HepG2 (cell line): Measurements from ENCODE around the gene A4GNT. TPM values are rescaled to one million over a fixed set of nuclear protein-coding genes. Genes with fewer than 3 reads are reported as not detected.

Experiments used
- FOXP1 ChIP-seq, 2 experiments: fragments of 450-650 bp in 1 of 2; IDR thresholded peaks; 2 replicates each; pipeline ENCODE4 v1.6.1; 2017 to 2018; ENCODE audit warnings: antibody characterized with exemption in 1 of 2
- HOXA7 ChIP-seq: sonication (generic); formaldehyde crosslinking; IDR thresholded peaks from 2 replicates; pipeline ENCODE4 v1.8.1; 2022; ENCODE audit warnings: mild to moderate bottlenecking, missing genetic modification reagents, moderate library complexity
- HOXD1 ChIP-seq: sonication (generic); formaldehyde crosslinking; IDR thresholded peaks from 2 replicates; pipeline ENCODE4 v1.5.0; 2020; ENCODE audit warnings: missing genetic modification reagents
- JDP2 ChIP-seq: sonication (generic); formaldehyde crosslinking; IDR thresholded peaks from 2 replicates; pipeline ENCODE4 v1.8.1; 2022; ENCODE audit warnings: missing genetic modification reagents, borderline replicate concordance
- ZBTB8A ChIP-seq: sonication (generic); formaldehyde crosslinking; IDR thresholded peaks from 2 replicates; pipeline ENCODE4 v1.4.0; 2020; ENCODE audit warnings: mild to moderate bottlenecking, low read depth, missing genetic modification reagents, borderline replicate concordance
- ZNF563 ChIP-seq: sonication (generic); formaldehyde crosslinking; IDR thresholded peaks from 2 replicates; pipeline ENCODE4 v1.8.0; 2022; ENCODE audit warnings: mild to moderate bottlenecking, moderate library complexity, missing genetic modification reagents
- polyA plus RNA-seq, 8 experiments: library from polyadenylated mRNA; depleted of rRNA in 3 of 8; stranded (reverse) in 7 of 8; unstranded in 1 of 8; fragments of >200 nt; fragmentation: Illumina TruSeq in 4 of 8; extraction: Trizol in 4 of 8; gene quantifications; 2 replicates each; pipeline versions ENCODE4 v1.2.1 to v1.2.3, GENCODE V29; 2011 to 2016; ENCODE audit warnings: low read depth in 4 of 8, missing spikeins in 1 of 8, mixed read lengths in 1 of 8; ENCODE audit not compliant: insufficient read depth in 1 of 8
- total RNA-seq, 5 experiments: library from RNA; depleted of rRNA; stranded (reverse); fragments of >200 nt; fragmentation: Illumina TruSeq; extraction: Trizol; gene quantifications; 2 replicates each; pipeline ENCODE4 v1.2.3, GENCODE V29; 2016; ENCODE audit warnings: low read depth in 1 of 5
- TF ChIP-seq, protein P1 (sequence below): sonication (generic); formaldehyde crosslinking; IDR thresholded peaks from 2 replicates; pipeline ENCODE4 v1.4.0; 2020; ENCODE audit warnings: missing genetic modification reagents, borderline replicate concordance
- TF ChIP-seq, protein P2 (sequence below): IDR thresholded peaks from 2 replicates; pipeline ENCODE4 v1.6.1; 2016; ENCODE audit warnings: low read depth, control low read depth
- TF ChIP-seq, protein P3 (sequence below): sonication (generic); formaldehyde crosslinking; IDR thresholded peaks from 2 replicates; pipeline ENCODE4 v1.5.0; 2020; ENCODE audit warnings: missing genetic modification reagents
- TF ChIP-seq, protein P4 (sequence below): fragments of 450-650 bp; IDR thresholded peaks from 2 replicates; pipeline ENCODE4 v1.6.1; 2017
- TF ChIP-seq, protein P5 (sequence below): sonication (generic); formaldehyde crosslinking; IDR thresholded peaks from 2 replicates; pipeline ENCODE4 v1.5.1; 2020; ENCODE audit warnings: missing genetic modification reagents, mild to moderate bottlenecking, borderline replicate concordance
- TF ChIP-seq, protein P6 (sequence below): sonication (generic); formaldehyde crosslinking; IDR thresholded peaks from 2 replicates; pipeline ENCODE4 v1.8.1; 2023; ENCODE audit warnings: mild to moderate bottlenecking, missing genetic modification reagents
- TF ChIP-seq, protein P7 (sequence below): sonication (generic); formaldehyde crosslinking; IDR thresholded peaks from 2 replicates; pipeline ENCODE4 v1.5.1; 2020; ENCODE audit warnings: mild to moderate bottlenecking, moderate library complexity, missing genetic modification reagents

Gene A4GNT
- total and polyA plus RNA-seq, 2 of the 13 experiments (the other 11 are each of a cell fraction or from before 2014, with no cell fraction given), result not detected

DNA sequence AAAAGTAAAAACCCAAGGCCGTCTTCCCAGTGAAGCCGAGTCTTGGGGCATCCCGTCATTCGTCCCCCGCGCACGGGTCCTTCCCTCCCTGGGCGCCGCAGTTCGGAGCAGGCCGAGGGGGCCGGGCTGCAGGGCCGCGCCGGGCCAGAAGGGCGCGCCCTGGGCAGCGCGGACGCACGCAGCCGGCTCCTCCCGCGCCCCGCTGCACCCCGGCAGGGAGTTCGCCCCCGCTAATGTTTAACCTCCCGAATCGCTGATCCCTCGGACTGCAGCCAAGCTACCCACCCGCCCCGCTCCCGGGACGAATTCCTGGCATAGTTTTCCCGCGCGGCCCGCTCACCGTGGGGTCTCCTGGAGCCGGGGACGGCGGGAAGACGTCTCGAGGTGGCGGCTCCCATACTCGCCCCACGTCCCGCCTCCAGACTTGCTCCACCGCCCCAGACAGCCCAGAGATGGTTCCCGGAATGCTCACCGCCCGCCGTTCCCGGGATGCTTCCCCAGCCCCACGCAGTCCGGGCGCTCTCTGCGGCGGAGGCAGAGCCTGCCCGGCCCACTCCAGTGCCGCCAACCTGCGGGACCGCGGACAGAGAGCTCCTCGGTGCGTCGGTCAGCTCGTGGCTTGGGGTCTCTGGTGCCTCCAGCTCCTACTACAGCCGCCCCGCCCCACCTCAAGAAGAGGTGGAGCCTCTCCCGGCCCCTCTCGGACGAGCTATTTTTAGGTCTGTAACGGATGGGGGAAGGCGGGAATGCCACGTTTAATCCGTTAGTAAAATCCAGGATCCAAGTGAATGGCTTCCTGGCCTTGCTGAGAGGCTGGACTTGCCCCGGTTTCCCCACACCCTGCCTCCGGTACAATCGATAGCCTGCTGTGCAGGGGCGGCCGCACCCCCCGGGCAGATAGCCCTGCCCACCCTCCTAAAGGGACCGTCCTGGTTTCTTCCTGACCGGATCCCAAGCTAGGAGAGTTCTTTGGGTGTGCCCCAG, 16.9 kb downstream of the A4GNT start, which contains the start of gene DZIP1L (continued):
- TF ChIP-seq, protein P1, sequence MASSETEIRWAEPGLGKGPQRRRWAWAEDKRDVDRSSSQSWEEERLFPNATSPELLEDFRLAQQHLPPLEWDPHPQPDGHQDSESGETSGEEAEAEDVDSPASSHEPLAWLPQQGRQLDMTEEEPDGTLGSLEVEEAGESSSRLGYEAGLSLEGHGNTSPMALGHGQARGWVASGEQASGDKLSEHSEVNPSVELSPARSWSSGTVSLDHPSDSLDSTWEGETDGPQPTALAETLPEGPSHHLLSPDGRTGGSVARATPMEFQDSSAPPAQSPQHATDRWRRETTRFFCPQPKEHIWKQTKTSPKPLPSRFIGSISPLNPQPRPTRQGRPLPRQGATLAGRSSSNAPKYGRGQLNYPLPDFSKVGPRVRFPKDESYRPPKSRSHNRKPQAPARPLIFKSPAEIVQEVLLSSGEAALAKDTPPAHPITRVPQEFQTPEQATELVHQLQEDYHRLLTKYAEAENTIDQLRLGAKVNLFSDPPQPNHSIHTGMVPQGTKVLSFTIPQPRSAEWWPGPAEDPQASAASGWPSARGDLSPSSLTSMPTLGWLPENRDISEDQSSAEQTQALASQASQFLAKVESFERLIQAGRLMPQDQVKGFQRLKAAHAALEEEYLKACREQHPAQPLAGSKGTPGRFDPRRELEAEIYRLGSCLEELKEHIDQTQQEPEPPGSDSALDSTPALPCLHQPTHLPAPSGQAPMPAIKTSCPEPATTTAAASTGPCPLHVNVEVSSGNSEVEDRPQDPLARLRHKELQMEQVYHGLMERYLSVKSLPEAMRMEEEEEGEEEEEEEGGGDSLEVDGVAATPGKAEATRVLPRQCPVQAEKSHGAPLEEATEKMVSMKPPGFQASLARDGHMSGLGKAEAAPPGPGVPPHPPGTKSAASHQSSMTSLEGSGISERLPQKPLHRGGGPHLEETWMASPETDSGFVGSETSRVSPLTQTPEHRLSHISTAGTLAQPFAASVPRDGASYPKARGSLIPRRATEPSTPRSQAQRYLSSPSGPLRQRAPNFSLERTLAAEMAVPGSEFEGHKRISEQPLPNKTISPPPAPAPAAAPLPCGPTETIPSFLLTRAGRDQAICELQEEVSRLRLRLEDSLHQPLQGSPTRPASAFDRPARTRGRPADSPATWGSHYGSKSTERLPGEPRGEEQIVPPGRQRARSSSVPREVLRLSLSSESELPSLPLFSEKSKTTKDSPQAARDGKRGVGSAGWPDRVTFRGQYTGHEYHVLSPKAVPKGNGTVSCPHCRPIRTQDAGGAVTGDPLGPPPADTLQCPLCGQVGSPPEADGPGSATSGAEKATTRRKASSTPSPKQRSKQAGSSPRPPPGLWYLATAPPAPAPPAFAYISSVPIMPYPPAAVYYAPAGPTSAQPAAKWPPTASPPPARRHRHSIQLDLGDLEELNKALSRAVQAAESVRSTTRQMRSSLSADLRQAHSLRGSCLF (CRISPR knock-in tag), result no peak
- TF ChIP-seq HOXD1, result no peak
- TF ChIP-seq ZNF563 (CRISPR knock-in tag), result no peak; the same call in 1 of the 2 replicates
- TF ChIP-seq, protein P2, sequence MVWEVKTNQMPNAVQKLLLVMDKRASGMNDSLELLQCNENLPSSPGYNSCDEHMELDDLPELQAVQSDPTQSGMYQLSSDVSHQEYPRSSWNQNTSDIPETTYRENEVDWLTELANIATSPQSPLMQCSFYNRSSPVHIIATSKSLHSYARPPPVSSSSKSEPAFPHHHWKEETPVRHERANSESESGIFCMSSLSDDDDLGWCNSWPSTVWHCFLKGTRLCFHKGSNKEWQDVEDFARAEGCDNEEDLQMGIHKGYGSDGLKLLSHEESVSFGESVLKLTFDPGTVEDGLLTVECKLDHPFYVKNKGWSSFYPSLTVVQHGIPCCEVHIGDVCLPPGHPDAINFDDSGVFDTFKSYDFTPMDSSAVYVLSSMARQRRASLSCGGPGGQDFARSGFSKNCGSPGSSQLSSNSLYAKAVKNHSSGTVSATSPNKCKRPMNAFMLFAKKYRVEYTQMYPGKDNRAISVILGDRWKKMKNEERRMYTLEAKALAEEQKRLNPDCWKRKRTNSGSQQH, result no peak
- 0 out of 2 replicates have a peak, but pooled peaks have one; percentile 30 for TF ChIP-seq HOXA7 (CRISPR knock-in tag)
- TF ChIP-seq, protein P3, sequence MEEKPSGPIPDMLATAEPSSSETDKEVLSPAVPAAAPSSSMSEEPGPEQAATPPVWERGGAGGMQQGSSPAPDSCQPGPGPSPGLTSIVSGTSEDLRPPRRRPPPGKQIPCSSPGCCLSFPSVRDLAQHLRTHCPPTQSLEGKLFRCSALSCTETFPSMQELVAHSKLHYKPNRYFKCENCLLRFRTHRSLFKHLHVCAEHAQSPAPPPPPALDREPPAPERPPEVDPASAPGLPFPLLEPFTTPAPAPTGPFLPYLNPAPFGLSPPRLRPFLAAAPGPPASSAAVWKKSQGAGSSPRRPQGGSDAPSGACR (CRISPR knock-in tag), result 0 out of 2 replicates have a peak, but pooled peaks have one; percentile 9
- TF ChIP-seq, protein P4, sequence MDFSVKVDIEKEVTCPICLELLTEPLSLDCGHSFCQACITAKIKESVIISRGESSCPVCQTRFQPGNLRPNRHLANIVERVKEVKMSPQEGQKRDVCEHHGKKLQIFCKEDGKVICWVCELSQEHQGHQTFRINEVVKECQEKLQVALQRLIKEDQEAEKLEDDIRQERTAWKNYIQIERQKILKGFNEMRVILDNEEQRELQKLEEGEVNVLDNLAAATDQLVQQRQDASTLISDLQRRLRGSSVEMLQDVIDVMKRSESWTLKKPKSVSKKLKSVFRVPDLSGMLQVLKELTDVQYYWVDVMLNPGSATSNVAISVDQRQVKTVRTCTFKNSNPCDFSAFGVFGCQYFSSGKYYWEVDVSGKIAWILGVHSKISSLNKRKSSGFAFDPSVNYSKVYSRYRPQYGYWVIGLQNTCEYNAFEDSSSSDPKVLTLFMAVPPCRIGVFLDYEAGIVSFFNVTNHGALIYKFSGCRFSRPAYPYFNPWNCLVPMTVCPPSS, result no peak
- TF ChIP-seq, protein P5, sequence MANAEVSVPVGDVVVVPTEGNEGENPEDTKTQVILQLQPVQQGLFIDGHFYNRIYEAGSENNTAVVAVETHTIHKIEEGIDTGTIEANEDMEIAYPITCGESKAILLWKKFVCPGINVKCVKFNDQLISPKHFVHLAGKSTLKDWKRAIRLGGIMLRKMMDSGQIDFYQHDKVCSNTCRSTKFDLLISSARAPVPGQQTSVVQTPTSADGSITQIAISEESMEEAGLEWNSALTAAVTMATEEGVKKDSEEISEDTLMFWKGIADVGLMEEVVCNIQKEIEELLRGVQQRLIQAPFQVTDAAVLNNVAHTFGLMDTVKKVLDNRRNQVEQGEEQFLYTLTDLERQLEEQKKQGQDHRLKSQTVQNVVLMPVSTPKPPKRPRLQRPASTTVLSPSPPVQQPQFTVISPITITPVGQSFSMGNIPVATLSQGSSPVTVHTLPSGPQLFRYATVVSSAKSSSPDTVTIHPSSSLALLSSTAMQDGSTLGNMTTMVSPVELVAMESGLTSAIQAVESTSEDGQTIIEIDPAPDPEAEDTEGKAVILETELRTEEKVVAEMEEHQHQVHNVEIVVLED (CRISPR knock-in tag), result 0 out of 2 replicates have a peak, but pooled peaks have one; percentile 14
- no peak for TF ChIP-seq FOXP1 (IDR thresholded peaks at IDR 0.05)
- TF ChIP-seq FOXP1 (CRISPR knock-in tag; IDR thresholded peaks at IDR 0.05), result no peak
- no peak; the same call in 1 of the 2 replicates for TF ChIP-seq JDP2
- TF ChIP-seq, protein P6, sequence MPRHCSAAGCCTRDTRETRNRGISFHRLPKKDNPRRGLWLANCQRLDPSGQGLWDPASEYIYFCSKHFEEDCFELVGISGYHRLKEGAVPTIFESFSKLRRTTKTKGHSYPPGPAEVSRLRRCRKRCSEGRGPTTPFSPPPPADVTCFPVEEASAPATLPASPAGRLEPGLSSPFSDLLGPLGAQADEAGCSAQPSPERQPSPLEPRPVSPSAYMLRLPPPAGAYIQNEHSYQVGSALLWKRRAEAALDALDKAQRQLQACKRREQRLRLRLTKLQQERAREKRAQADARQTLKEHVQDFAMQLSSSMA (CRISPR knock-in tag), result no peak
- no peak for TF ChIP-seq ZBTB8A (CRISPR knock-in tag)
- TF ChIP-seq, protein P7, sequence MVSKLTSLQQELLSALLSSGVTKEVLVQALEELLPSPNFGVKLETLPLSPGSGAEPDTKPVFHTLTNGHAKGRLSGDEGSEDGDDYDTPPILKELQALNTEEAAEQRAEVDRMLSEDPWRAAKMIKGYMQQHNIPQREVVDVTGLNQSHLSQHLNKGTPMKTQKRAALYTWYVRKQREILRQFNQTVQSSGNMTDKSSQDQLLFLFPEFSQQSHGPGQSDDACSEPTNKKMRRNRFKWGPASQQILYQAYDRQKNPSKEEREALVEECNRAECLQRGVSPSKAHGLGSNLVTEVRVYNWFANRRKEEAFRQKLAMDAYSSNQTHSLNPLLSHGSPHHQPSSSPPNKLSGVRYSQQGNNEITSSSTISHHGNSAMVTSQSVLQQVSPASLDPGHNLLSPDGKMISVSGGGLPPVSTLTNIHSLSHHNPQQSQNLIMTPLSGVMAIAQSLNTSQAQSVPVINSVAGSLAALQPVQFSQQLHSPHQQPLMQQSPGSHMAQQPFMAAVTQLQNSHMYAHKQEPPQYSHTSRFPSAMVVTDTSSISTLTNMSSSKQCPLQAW, result no peak
